ENCODE data around the gene SDK2.
"Not testable (repeated sequence)": the region's sequence is repeated elsewhere in the genome, so short reads cannot be mapped to it uniquely, and the experiment has no call there.

Gene SDK2

GRCh38 chr17:73335591-73336407, 308.4 kb downstream of the SDK2 start:
- no peak for DNase-seq

- no peak for DNase-seq
Measured at GRCh38 chr17:73334771-73335513, 309.3 kb downstream of the SDK2 start.

- DNase-seq, result not testable (repeated sequence)
Measured at GRCh38 chr17:73333445-73333844, 310.8 kb downstream of the SDK2 start.

GRCh38 chr17:73331060-73331459, 313.2 kb downstream of the SDK2 start:
- no peak for DNase-seq

GRCh38 chr17:73327676-73328075, 316.6 kb downstream of the SDK2 start:
- no peak for DNase-seq

GRCh38 chr17:73325527-73325842, 318.8 kb downstream of the SDK2 start:
- DNase-seq, result no peak

- no peak for DNase-seq
Measured at GRCh38 chr17:73324711-73325526, 319.3 kb downstream of the SDK2 start.

- peak; percentile 79 for DNase-seq
Measured at GRCh38 chr17:73324160-73324475, 320.1 kb downstream of the SDK2 start.

- DNase-seq, result no peak
Measured at GRCh38 chr17:73323409-73324159, 320.7 kb downstream of the SDK2 start.

- no peak for DNase-seq
Measured at GRCh38 chr17:73320601-73321264, 323.5 kb downstream of the SDK2 start.

- no peak for DNase-seq
Measured at GRCh38 chr17:73319766-73320165, 324.5 kb downstream of the SDK2 start.

- no peak for DNase-seq
Measured at GRCh38 chr17:73318836-73319235, 325.4 kb downstream of the SDK2 start.

GRCh38 chr17:73318427-73318813, 325.8 kb downstream of the SDK2 start:
- no peak for DNase-seq

- DNase-seq, result no peak
Measured at GRCh38 chr17:73317513-73318426, 326.5 kb downstream of the SDK2 start.

GRCh38 chr17:73316919-73317505, 327.2 kb downstream of the SDK2 start:
- no peak for DNase-seq

GRCh38 chr17:73315471-73315870, 328.8 kb downstream of the SDK2 start:
- DNase-seq, result no peak

GRCh38 chr17:73313526-73314127, 330.6 kb downstream of the SDK2 start:
- no peak for DNase-seq

- DNase-seq, result not testable (repeated sequence)
Measured at GRCh38 chr17:73312887-73313286, 331.4 kb downstream of the SDK2 start.

GRCh38 chr17:73311781-73312641, 332.2 kb downstream of the SDK2 start, which contains the start of gene CDC42EP4:
CDC42EP4 (minus strand) TSS chr17:73312001; CDS start chr17:73286500, 25,501 bp downstream.
- DNase-seq, result peak; percentile 98

Data from right forelimb (tissue), 1 donor.